GM20000 (cell line): ENCODE measurements around the gene A3GALT2.

ENCODE experiments used
- DNase-seq: peaks from one replicate; pipeline ENCODE4 v3.0.0; 2012; ENCODE audit warnings: low spot score
- CTCF ChIP-seq: IDR thresholded peaks from 2 replicates; pipeline ENCODE4 v1.5.1; 2012; ENCODE audit warnings: mild to moderate bottlenecking, control low read depth; ENCODE audit errors: extremely low read depth, missing control alignments

The A3GALT2 gene

GRCh38 chr1:33344896-33345560 lies 24.1 kb upstream of the A3GALT2 start:
- no peak for TF ChIP-seq CTCF
- no peak for DNase-seq

GRCh38 chr1:33343539-33343938 lies 22.6 kb upstream of the A3GALT2 start:
- TF ChIP-seq CTCF: no peak
- no peak for DNase-seq

GRCh38 chr1:33342041-33342723 lies 21.3 kb upstream of the A3GALT2 start:
- TF ChIP-seq CTCF: no peak
- no peak for DNase-seq

- DNase-seq: no peak
- no peak for TF ChIP-seq CTCF
Measured at GRCh38 chr1:33341190-33341589, 20.3 kb upstream of the A3GALT2 start.

- no peak for TF ChIP-seq CTCF
- no peak for DNase-seq
Measured at GRCh38 chr1:33339413-33339812, 18.5 kb upstream of the A3GALT2 start.

GRCh38 chr1:33338440-33339211 lies 17.7 kb upstream of the A3GALT2 start:
- DNase-seq: no peak
- no peak for TF ChIP-seq CTCF

GRCh38 chr1:33338048-33338439 lies 17.1 kb upstream of the A3GALT2 start:
- TF ChIP-seq CTCF: no peak
- no peak for DNase-seq
